EH (cell line): ENCODE measurements around the gene LRPAP1.
"Not testable (repeated sequence)": the region's sequence is repeated elsewhere in the genome, so short reads cannot be mapped to it uniquely, and the experiment has no call there.

Experiments
- DNase-seq: peaks from one replicate; pipeline ENCODE4 v3.0.0-alpha.2; 2015; ENCODE audit warnings: low read depth

The LRPAP1 gene

GRCh38 chr4:3562127-3562526 is 29.9 kb upstream of the LRPAP1 start:
- DNase-seq: not testable (repeated sequence)

- not testable (repeated sequence) for DNase-seq
Measured at GRCh38 chr4:3560465-3560864, 28.2 kb upstream of the LRPAP1 start.

- not testable (repeated sequence) for DNase-seq
Measured at GRCh38 chr4:3559381-3560290, 27.4 kb upstream of the LRPAP1 start.

DNA sequence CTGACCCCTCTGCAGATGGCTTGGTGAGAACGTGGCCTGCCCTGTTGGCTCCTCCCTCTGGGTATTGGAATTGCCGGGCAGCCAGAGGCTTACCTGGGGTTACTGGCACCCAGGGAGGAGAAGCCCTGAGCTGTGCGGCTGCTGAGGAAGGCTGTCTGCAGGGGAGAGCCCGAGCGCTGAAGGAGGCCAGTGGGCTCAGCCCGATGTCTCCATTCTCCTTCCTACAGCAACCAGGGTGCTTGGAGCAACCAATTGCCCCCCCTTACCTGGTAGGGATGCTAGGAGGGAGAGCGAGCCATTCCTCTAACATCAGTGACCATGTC is 26.3 kb upstream of the LRPAP1 start:
- not testable (repeated sequence) for DNase-seq

GRCh38 chr4:3557676-3558513 is 25.7 kb upstream of the LRPAP1 start:
- DNase-seq: not testable (repeated sequence)

DNA sequence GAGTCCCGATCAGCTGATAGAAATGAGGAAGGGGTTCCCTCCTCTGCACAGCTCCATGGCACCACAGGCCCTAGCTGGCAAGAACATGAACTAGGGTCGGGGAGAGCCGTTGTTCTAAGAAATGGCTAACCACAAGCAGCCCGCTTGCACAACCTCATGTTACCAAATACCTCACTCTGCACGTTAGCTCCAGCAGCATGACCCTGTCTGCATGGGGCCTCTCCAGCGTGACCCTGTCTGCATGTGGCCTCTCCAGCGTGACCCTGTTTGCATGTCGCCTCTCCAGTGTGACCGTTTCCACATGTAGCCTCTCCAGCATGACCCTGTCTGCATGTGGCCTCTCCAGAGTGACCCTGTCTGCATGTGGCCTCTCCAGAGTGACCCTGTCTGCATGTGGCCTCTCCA is 24.9 kb upstream of the LRPAP1 start:
- DNase-seq: peak; percentile 10

DNA sequence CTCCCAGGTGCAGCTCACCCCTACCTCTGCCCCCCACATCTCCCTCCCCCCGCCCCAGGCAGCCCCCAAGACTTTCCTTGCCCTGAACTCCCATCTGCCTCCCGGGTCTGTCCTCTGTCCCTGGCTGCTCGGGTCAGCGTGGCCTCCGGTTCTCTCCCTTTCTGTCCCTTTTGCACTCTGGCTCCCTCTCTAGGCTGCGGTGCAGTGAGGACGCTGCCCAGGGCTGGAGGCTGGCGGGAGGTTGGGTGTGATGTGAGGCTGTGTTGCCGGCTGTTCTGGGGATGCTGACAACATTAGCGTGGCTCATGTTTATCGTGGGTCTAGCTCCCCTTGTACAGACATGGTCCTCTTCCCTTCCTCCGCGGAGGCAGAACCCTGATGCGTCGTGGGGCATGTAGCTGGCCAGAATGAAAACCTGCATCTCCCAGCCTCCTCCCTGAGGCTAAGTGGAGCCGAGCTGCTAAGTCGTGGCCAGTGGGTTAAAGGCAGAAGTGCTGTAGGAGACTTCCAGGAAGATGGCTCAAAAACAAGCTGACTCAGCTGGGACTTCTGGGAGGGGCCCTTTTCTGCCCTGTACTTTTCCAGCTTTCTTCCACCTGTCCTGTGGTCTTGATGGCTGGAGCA is 24.1 kb upstream of the LRPAP1 start:
- DNase-seq: not testable (repeated sequence)

GRCh38 chr4:3555459-3556070 is 23.3 kb upstream of the LRPAP1 start:
- not testable (repeated sequence) for DNase-seq

- DNase-seq: not testable (repeated sequence)
Measured at GRCh38 chr4:3551366-3551765, 19.1 kb upstream of the LRPAP1 start.

DNA sequence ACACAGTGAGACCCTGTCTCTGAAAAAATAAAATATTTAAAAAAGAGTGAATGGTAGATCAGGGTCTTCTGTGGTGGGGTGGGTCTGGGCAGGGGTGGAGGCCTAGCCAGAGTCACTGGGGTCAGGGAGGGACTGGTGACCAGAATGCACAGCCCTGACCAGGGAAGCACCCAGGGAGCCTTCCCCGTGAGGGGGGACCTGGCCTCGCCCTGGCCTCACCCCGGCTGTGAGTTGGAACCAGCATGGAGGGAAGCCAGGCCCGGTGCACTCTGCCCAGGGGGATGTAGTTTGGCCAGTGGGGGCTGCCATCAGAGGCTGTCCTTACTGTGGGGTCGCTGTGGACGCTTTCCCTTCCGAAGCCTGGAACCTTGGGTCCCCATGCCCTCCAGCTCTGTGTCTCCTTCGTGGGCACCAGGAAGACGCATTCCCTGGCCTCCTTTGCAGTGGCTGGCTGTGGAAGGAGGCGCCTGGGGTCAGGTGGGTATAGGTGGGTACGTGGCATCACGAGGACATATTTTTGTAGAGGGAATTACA is 18.6 kb upstream of the LRPAP1 start:
- not testable (repeated sequence) for DNase-seq

GRCh38 chr4:3550041-3550440 is 17.8 kb upstream of the LRPAP1 start:
- DNase-seq: not testable (repeated sequence)

GRCh38 chr4:3549694-3550001 is 17.4 kb upstream of the LRPAP1 start:
- not testable (repeated sequence) for DNase-seq

GRCh38 chr4:3548991-3549693 is 16.9 kb upstream of the LRPAP1 start:
- not testable (repeated sequence) for DNase-seq

DNA sequence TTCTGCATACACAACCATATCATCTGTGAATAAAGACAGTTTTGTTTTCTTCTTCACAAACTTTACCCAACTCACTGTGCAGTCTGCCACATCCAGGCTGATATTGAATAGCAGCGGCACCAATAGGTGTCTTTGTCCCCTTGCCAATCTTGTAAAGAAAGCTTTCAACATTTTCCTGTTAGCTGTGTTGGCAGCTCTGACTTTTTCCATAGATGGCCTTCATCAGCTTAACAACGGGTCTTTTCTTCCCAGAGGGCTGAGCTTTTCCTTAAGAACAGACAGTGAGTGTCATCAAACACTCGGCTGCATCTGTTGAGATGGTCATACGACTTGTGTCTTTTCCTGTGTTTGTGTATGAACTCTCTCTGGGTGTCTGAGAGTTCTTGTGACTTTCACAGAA is 14.5 kb upstream of the LRPAP1 start:
- DNase-seq: not testable (repeated sequence)

DNA sequence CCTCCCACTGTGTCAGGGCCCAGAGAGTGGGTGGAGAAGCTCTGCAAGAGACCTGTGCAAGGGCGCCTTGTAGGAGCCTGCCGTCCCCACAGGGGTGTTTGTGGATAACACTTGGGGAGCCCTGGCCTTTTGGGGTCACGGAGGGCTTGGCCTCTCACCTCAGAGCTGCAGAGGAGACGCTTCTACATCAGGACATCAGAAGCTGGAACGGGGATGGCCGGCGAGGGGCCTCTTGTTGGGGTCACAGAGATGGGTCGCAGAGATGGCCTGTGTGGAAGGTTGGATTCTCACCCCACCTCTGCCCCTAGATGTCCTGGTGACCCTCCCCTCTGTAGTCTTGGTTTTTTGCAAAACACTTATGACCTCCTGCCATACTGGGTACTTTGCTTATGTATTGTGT is 13.1 kb upstream of the LRPAP1 start:
- not testable (repeated sequence) for DNase-seq

DNA sequence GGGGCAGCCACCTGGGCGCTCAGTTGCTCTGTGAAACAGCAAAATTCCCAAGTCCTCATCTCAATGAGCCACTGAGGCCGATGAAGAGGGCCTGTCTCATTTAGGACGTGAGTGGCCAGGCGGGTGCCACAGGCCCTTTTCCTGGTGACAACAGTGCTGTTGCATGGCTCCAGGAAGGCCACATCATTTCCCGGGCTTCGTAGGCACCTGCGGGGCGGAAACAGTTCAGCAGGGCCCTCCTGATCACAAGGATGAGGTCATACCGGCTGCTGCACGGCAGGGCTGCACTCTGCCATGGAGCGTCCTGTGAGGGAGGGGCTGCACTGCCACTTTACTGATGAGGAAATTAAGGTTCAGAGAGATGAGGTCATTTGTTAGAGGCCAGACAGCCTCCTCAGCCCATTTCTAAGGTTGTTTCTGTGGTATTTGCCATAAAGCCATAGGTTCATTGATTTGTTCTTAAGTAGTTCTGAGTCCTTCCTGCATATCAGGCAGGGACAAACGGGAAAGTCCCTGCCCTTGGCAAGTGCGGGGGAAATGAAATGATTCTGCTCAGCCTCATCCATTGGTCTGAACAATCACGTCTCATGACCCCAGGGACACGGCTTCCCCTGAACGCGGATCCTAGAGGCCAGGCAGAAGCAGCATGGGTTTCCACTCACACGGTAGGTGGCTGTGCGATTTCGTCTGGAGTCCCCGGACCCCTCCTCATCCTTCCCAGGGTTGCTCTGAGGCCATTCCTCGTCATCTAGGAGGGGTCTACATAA is 12.2 kb upstream of the LRPAP1 start:
- DNase-seq: not testable (repeated sequence)

DNA sequence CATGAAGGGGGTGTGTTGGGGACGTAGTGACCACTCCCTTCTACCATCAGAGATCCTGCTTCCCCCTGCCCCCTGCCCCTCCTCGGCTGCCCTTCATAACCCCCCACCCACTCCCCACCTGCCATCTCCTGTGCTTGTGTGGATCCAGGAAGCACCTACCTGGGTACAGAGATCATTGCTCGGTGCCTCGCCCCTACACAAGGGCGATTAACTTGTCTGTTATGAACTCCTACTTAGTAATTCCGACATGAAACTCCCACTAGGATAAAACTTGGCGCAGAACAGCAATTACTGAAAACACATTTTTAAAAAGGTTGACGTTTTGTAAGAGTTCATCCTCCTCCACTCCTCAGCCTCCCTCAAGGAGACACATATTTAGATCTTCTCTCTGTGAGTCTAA is 11.2 kb upstream of the LRPAP1 start:
- DNase-seq: not testable (repeated sequence)

DNA sequence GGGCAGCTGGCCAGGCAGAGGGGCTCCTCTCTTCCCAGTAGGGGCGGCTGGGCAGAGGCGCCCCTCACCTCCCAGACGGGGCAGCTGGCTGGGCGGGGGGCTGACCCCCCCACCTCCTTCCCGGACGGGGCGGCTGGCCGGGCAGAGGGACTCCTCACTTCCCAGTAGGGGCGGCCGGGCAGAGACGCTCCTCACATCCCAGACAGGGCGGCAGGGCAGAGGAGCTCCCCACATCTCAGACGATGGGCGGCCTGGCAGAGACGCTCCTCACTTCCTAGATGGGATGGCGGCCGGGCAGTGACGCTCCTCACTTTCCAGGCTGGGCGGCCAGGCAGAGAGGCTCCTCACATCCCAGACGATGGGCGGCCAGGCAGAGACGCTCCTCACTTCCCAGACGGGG is 6.7 kb upstream of the LRPAP1 start:
- not testable (repeated sequence) for DNase-seq

- not testable (repeated sequence) for DNase-seq
Measured at GRCh38 chr4:3535812-3536211, 3.6 kb upstream of the LRPAP1 start.

DNA sequence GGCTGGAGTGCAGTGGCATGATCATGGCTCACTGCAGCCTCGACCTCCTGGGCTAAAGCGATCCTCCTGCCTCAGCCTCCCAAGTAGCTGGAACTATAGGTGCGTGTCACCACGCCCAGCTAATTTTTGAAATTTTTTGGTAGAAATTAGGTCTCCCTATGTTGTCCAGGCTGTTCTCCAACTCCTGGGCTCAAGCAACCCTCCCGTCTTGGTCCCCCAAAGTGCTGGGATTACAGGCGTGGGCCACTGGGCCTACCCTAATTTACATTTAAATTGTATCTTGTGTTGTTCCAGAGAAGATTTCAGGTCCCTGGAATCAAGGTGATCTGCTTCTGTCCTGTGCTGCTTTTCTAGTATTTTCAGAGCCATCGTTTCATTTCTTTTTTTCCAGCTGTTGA is 1.2 kb upstream of the LRPAP1 start:
- DNase-seq: no peak
